ENCODE results near the gene ITIH1. TPM values are rescaled to one million over a fixed set of nuclear protein-coding genes. Genes with fewer than 3 reads are reported as not detected.

ITIH1 gene
- total and polyA plus RNA-seq, 2 of the 4 experiments (the other 2 are of a cell fraction) = not detected

GRCh38 chr3:52829906-52830463 is 52.6 kb downstream of the ITIH1 start:
- Histone ChIP-seq H3K79me1 (ENCODE audit: low read depth in 1 of 2, low read length in 2 of 2) (no peaks in the 10 kb centered on the region), H3K9ac (ENCODE audit: low read depth, low read length) (no peak overlapping the region), H3K27me3 (ENCODE audit: control insufficient read depth, insufficient read depth, low read length) (peaks cover 1% of the 10 kb centered on the region; the same call in 1 of the 2 replicates), H3K27ac (ENCODE audit: insufficient read depth, low read length) (no peak overlapping the region), H3K4me2 (ENCODE audit: low read depth, low read length) (no peak overlapping the region), H3K23ac (ENCODE audit: low read depth, low read length) (no peak overlapping the region), H2BK15ac (ENCODE audit: low read depth, low read length) (no peak overlapping the region), H3K14ac (replicated peaks; ENCODE audit: low read depth, low read length) (no peak overlapping the region), H2BK120ac (ENCODE audit: low read depth, low read length) (no peak overlapping the region), H4K5ac (ENCODE audit: low read depth, low read length) (no peak overlapping the region), H4K8ac (ENCODE audit: low read depth in 2 of 2, low read length in 2 of 2) (no peak overlapping the region), H3K4ac (ENCODE audit: low read depth, low read length) (no peak overlapping the region), H3K36me3 (ENCODE audit: control insufficient read depth, insufficient read depth, low read length) (no peaks in the 10 kb centered on the region), H2AK9ac (replicated peaks; ENCODE audit: low read depth, low read length, poor library complexity) (no peak overlapping the region), H4K91ac (ENCODE audit: insufficient read depth, low read depth, low read length) (no peak overlapping the region), H2BK20ac (ENCODE audit: low read depth, low read length) (no peak overlapping the region), H2AK5ac (ENCODE audit: low read depth, low read length) (no peak overlapping the region), H3K4me1 (ENCODE audit: control insufficient read depth, insufficient read depth, low read length) (peaks cover 11% of the 10 kb centered on the region), H3K56ac (ENCODE audit: extremely low read depth, insufficient read depth, low read length) (no peak overlapping the region), H2BK5ac (ENCODE audit: low read depth, low read length, poor library complexity, severe bottlenecking) (no peak overlapping the region), H4K20me1 (ENCODE audit: insufficient read depth, low read length) (no peaks in the 10 kb centered on the region), H3K18ac (ENCODE audit: low read depth, low read length) (no peak overlapping the region), H2AFZ (replicated peaks; ENCODE audit: low read length, poor library complexity) (no peak overlapping the region), H3K9me1 (ENCODE audit: insufficient read depth, low read length) (peaks cover 9% of the 10 kb centered on the region; the same call in 1 of the 2 replicates), H3K4me3 (ENCODE audit: insufficient read depth, low read depth, low read length) (no peak overlapping the region), H3K9me3 (ENCODE audit: control insufficient read depth, insufficient read depth, low read length) (no peaks in the 10 kb centered on the region)
- in situ Hi-C loops (cut with MboI; ENCODE audit: low sequenced_read_pairs) (no loop called here), dilution Hi-C loops (cut with HindIII; ENCODE audit: low sequenced_read_pairs, unreplicated experiment) (no loop called here), intact Hi-C loops (cut with micrococcal nuclease) (no loop called here)
- POLR2A ChIA-PET (ENCODE audit: unreplicated experiment) = no interaction called here
- DNase-seq (no peak), ATAC-seq (ENCODE audit: low read depth) (no peak)
- no CpG with 5 or more reads among the region's 10 CpGs for WGBS, 2 experiments (ENCODE audit: extremely low coverage in 2 of 2, insufficient read length in 1 of 2)
- CTCF ChIA-PET = no interaction called here
- TF ChIP-seq RFX5 (IDR thresholded peaks at IDR 0.05; ENCODE audit: low read depth, low read length) (no peak), RCOR1 (IDR thresholded peaks at IDR 0.05; ENCODE audit: insufficient replicate concordance, low read length) (no peak)
- TF ChIP-seq, protein P1, sequence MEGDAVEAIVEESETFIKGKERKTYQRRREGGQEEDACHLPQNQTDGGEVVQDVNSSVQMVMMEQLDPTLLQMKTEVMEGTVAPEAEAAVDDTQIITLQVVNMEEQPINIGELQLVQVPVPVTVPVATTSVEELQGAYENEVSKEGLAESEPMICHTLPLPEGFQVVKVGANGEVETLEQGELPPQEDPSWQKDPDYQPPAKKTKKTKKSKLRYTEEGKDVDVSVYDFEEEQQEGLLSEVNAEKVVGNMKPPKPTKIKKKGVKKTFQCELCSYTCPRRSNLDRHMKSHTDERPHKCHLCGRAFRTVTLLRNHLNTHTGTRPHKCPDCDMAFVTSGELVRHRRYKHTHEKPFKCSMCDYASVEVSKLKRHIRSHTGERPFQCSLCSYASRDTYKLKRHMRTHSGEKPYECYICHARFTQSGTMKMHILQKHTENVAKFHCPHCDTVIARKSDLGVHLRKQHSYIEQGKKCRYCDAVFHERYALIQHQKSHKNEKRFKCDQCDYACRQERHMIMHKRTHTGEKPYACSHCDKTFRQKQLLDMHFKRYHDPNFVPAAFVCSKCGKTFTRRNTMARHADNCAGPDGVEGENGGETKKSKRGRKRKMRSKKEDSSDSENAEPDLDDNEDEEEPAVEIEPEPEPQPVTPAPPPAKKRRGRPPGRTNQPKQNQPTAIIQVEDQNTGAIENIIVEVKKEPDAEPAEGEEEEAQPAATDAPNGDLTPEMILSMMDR (conservative IDR thresholded peaks at IDR 0.05; ENCODE audit: low read depth, low read length) = no peak
- BruUV-seq (replicated peaks) = no TSS peak

Measured in IMR-90 (cell line).